Naive thymus-derived CD4-positive, alpha-beta T cell (primary cell): ENCODE measurements around the gene ANKRD44. TPM values are rescaled to one million over a fixed set of nuclear protein-coding genes. Genes with fewer than 3 reads are reported as not detected.
A peak's percentile ranks its signal among the peaks of the same experiment; 100 is the strongest.

Experiments used
- ATAC-seq: fragments of 150-1000 bp; cut with Tn5 transposase; 2 replicates; pipeline ENCODE4 v1.10.0; 2021; ENCODE audit warnings: mild to moderate bottlenecking, moderate library complexity
- CTCF ChIA-PET: fragments of 350-600 bp; sonication (Branson Sonifier 250); formaldehyde crosslinking; loops from one replicate; lab custom pipeline; 2021; ENCODE audit warnings: antibody characterized with exemption; lab: Charles Lee
- POLR2A ChIA-PET: fragments of 350-600 bp; sonication (Branson Sonifier 250); formaldehyde crosslinking; loops from one replicate; lab custom pipeline; 2021; ENCODE audit warnings: antibody characterized with exemption, inconsistent platforms; lab: Charles Lee
- DNase-seq, 9 donors: peaks; one replicate each; pipeline versions ENCODE4 v3.0.0 to v3.0.0-alpha.2; 2020 to 2022; ENCODE audit warnings: mixed read lengths in 1 of 9
- H3K27ac ChIP-seq: one replicate; pipeline ENCODE4 v1.7.0; 2013; ENCODE audit warnings: mild to moderate bottlenecking, low read depth, low read length, moderate library complexity
- H3K27me3 ChIP-seq, 2 donors: one replicate each; pipeline ENCODE4 v1.7.0; 2013; ENCODE audit warnings: low read length in 2 of 2, mild to moderate bottlenecking in 2 of 2, moderate library complexity in 2 of 2; ENCODE audit not compliant: control insufficient read depth in 2 of 2, insufficient read depth in 2 of 2
- H3K36me3 ChIP-seq, 3 experiments: 1 replicate in 2 of 3; 2 replicates in 1 of 3; pipeline ENCODE4 v1.7.0; 2013; ENCODE audit warnings: low read length in 3 of 3, mild to moderate bottlenecking in 3 of 3, moderate library complexity in 1 of 3; ENCODE audit not compliant: insufficient read depth in 3 of 3, control insufficient read depth in 2 of 3
- H3K4me1 ChIP-seq, 2 donors: one replicate each; pipeline ENCODE4 v1.7.0; 2013; ENCODE audit warnings: low read length in 2 of 2, mild to moderate bottlenecking in 2 of 2, moderate library complexity in 1 of 2; ENCODE audit not compliant: control insufficient read depth in 2 of 2, insufficient read depth in 2 of 2
- H3K4me3 ChIP-seq: 2 replicates; pipeline ENCODE4 v1.7.0; 2013; ENCODE audit warnings: mild to moderate bottlenecking, low read length
- H3K9me3 ChIP-seq, 3 experiments: 1 replicate in 2 of 3; 2 replicates in 1 of 3; pipeline ENCODE4 v1.7.0; 2013; ENCODE audit warnings: low read length in 3 of 3; ENCODE audit not compliant: control insufficient read depth in 2 of 3
- H3K27ac Mint-ChIP-seq, 9 donors: one replicate each; pipeline ENCODE4 v1.8.0; 2020 to 2022; ENCODE audit warnings: mixed read lengths in 9 of 9, mild to moderate bottlenecking in 8 of 9, moderate library complexity in 5 of 9, inconsistent platforms in 2 of 9
- H3K27me3 Mint-ChIP-seq, 5 donors: one replicate each; pipeline ENCODE4 v1.8.0; 2021 to 2022; ENCODE audit warnings: mixed read lengths in 5 of 5, mild to moderate bottlenecking in 1 of 5
- H3K36me3 Mint-ChIP-seq, 5 donors: one replicate each; pipeline ENCODE4 v1.8.0; 2020 to 2022; ENCODE audit warnings: mixed read lengths in 5 of 5, mild to moderate bottlenecking in 3 of 5, inconsistent platforms in 1 of 5
- H3K4me1 Mint-ChIP-seq, 7 donors: one replicate each; pipeline ENCODE4 v1.8.0; 2020 to 2022; ENCODE audit warnings: mixed read lengths in 7 of 7, mild to moderate bottlenecking in 3 of 7, inconsistent platforms in 1 of 7
- H3K4me3 Mint-ChIP-seq, 10 donors: one replicate each; pipeline ENCODE4 v1.8.0; 2020 to 2022; ENCODE audit warnings: mild to moderate bottlenecking in 10 of 10, mixed read lengths in 10 of 10, moderate library complexity in 6 of 10, inconsistent platforms in 2 of 10
- H3K9me3 Mint-ChIP-seq, 11 donors: one replicate each; pipeline ENCODE4 v1.8.0; 2020 to 2022; ENCODE audit warnings: mixed read lengths in 11 of 11, mild to moderate bottlenecking in 4 of 11, inconsistent platforms in 1 of 11, moderate library complexity in 1 of 11
- intact Hi-C, 2 donors: fragments of 100-400 bp; cut with micrococcal nuclease; formaldehyde crosslinking; loops; one replicate each; pipeline ENCODE4 v1.15.1; 2023
- polyA plus RNA-seq, 2 donors: library from polyadenylated mRNA; unstranded; fragments of 300-500 nt; fragmentation: Illumina TruSeq; gene quantifications; one replicate each; pipeline ENCODE4 v1.2.3, GENCODE V29; 2021
- total RNA-seq, 6 experiments: library from RNA in 5 of 6; stranded (reverse) in 5 of 6; gene quantifications; 1 replicate in 5 of 6; 2 replicates in 1 of 6; pipeline ENCODE4 v1.2.3 and lab custom pipeline; 2021 to 2026

ANKRD44 gene
- total and polyA plus RNA-seq, 7 experiments from 2014 or later = 88.6 to 296 (median 235) TPM

- peak overlapping the region in 3 of 10 donors; percentile 8 to 71 (median 26) for H3K4me3 Mint-ChIP-seq
These were observed 59.4 kb downstream of the ANKRD44 start for GRCh38 chr2:197251163-197251562.

GRCh38 chr2:197250084-197250397 is 60.5 kb downstream of the ANKRD44 start:
- H3K4me3 Mint-ChIP-seq = peak overlapping the region; percentile 16 to 73 (median 56)
- ChIA-PET CTCF (interaction anchor here (0.7 to 1.6 kb wide), 2 partner anchors 10 to 61 kb away, joined by 3 to 5 read pairs; no protein-coding TSS in a partner anchor), POLR2A (interaction anchor here (1.2 to 3.6 kb wide), 8 partner anchors 9 to 59 kb away, joined by 3 to 19 read pairs (median 8); no protein-coding TSS in a partner anchor)
- no peak for DNase-seq
- intact Hi-C loops = no loop called here
- H3K9me3 ChIP-seq = no peaks in the 10 kb centered on the region
- no peak for ATAC-seq
- peaks cover 62 to 80% of the 10 kb centered on the region in 2 donors for H3K4me1 ChIP-seq
- no peaks in the 10 kb centered on the region for H3K27me3 ChIP-seq
- H3K27ac ChIP-seq = peak overlapping the region; percentile 49
- H3K27ac Mint-ChIP-seq = peak overlapping the region; percentile 48 to 94 (median 83)
- H3K36me3 ChIP-seq = no peaks in the 10 kb centered on the region
- H3K4me1 Mint-ChIP-seq = peaks cover 53 to 99% (median 89%) of the 10 kb centered on the region in 7 donors
- no peaks in the 10 kb centered on the region for H3K27me3 Mint-ChIP-seq
- H3K36me3 Mint-ChIP-seq = peaks cover 7 to 34% (median 19%) of the 10 kb centered on the region in 5 donors
- H3K4me3 ChIP-seq = no peak overlapping the region
- peaks cover 0 to 4% (median 0%) of the 10 kb centered on the region in 11 donors for H3K9me3 Mint-ChIP-seq

More at GRCh38 chr2:197251163-197251562, 59.4 kb downstream of the ANKRD44 start:
- DNase-seq (no peak), ATAC-seq (no peak)
- peaks cover 67 to 83% of the 10 kb centered on the region in 2 donors for H3K4me1 ChIP-seq
- H3K36me3 ChIP-seq = no peaks in the 10 kb centered on the region
- Mint-ChIP-seq H3K27me3 (no peaks in the 10 kb centered on the region), H3K9me3 (peaks cover 0 to 4% (median 0%) of the 10 kb centered on the region in 11 donors), H3K4me1 (peaks cover 56 to 99% (median 91%) of the 10 kb centered on the region in 7 donors), H3K36me3 (peaks cover 7 to 29% (median 17%) of the 10 kb centered on the region in 5 donors), H3K27ac (peak overlapping the region in 7 of 9 donors; percentile 79 to 94 (median 82))
- intact Hi-C loops = no loop called here
- ChIA-PET CTCF (interaction anchor here (0.6 to 1.6 kb wide), 4 partner anchors 11 to 64 kb away, joined by 3 to 6 read pairs (median 4); no protein-coding TSS in a partner anchor), POLR2A (interaction anchor here (1.0 to 3.6 kb wide), 11 partner anchors 10 to 68 kb away, joined by 3 to 19 read pairs (median 5); no protein-coding TSS in a partner anchor)
- H3K4me3 ChIP-seq = no peak overlapping the region
- no peaks in the 10 kb centered on the region for H3K27me3 ChIP-seq
- no peaks in the 10 kb centered on the region for H3K9me3 ChIP-seq
- H3K27ac ChIP-seq = no peak overlapping the region

- no peak for DNase-seq
- no peak for ATAC-seq
- Histone ChIP-seq H3K36me3 (no peaks in the 10 kb centered on the region), H3K4me3 (peak overlapping the region; percentile 17), H3K27me3 (no peaks in the 10 kb centered on the region), H3K9me3 (no peaks in the 10 kb centered on the region), H3K27ac (peak overlapping the region; percentile 49), H3K4me1 (peaks cover 57 to 75% of the 10 kb centered on the region in 2 donors)
- Mint-ChIP-seq H3K9me3 (peaks cover 0 to 4% (median 0%) of the 10 kb centered on the region in 11 donors), H3K4me3 (peak overlapping the region; percentile 16 to 73 (median 62)), H3K36me3 (peaks cover 7 to 36% (median 19%) of the 10 kb centered on the region in 5 donors), H3K4me1 (peaks cover 48 to 99% (median 89%) of the 10 kb centered on the region in 7 donors), H3K27ac (peak overlapping the region; percentile 48 to 94 (median 83)), H3K27me3 (no peaks in the 10 kb centered on the region)
- intact Hi-C loops = no loop called here
- POLR2A ChIA-PET = interaction anchor here (0.6 to 3.6 kb wide), 14 partner anchors 9 to 180 kb away, joined by 3 to 19 read pairs (median 4); no protein-coding TSS in a partner anchor
- CTCF ChIA-PET = interaction anchor here (0.7 to 1.6 kb wide), 4 partner anchors 9 to 62 kb away, joined by 3 to 5 read pairs (median 4); no protein-coding TSS in a partner anchor
These were observed 61.0 kb downstream of the ANKRD44 start for GRCh38 chr2:197249381-197250083.

- peak overlapping the region; percentile 43 to 94 (median 82) for H3K27ac Mint-ChIP-seq
- peak overlapping the region; percentile 17 for H3K4me3 ChIP-seq
- H3K9me3 Mint-ChIP-seq = peaks cover 0 to 4% (median 0%) of the 10 kb centered on the region in 11 donors
- DNase-seq (peak in 5 of 9 donors; percentile 36 to 50 (median 43)), ATAC-seq (peak; percentile 73)
- H3K36me3 ChIP-seq = no peaks in the 10 kb centered on the region
- peaks cover 48 to 99% (median 89%) of the 10 kb centered on the region in 7 donors for H3K4me1 Mint-ChIP-seq
- ChIA-PET POLR2A (interaction anchor here (0.6 to 3.6 kb wide), 14 partner anchors 8 to 179 kb away, joined by 3 to 19 read pairs (median 4); no protein-coding TSS in a partner anchor), CTCF (interaction anchor here (1.0 to 1.2 kb wide), 2 partner anchors 27 to 39 kb away, joined by 4 to 5 read pairs; no protein-coding TSS in a partner anchor)
- H3K9me3 ChIP-seq = no peaks in the 10 kb centered on the region
- no peaks in the 10 kb centered on the region for H3K27me3 Mint-ChIP-seq
- intact Hi-C loops = loop anchor here in 1 of 2 donors (1.0 kb wide), 1 partner anchor 8 kb away; no protein-coding TSS in a partner anchor
- H3K4me3 Mint-ChIP-seq = peak overlapping the region; percentile 35 to 78 (median 66)
- H3K36me3 Mint-ChIP-seq = peaks cover 7 to 44% (median 20%) of the 10 kb centered on the region in 5 donors
- H3K4me1 ChIP-seq = peaks cover 56 to 77% of the 10 kb centered on the region in 2 donors
- H3K27me3 ChIP-seq = no peaks in the 10 kb centered on the region
- H3K27ac ChIP-seq = peak overlapping the region; percentile 49
These were observed 62.0 kb downstream of the ANKRD44 start for GRCh38 chr2:197248623-197249022.

GRCh38 chr2:197248001-197248401 is 62.6 kb downstream of the ANKRD44 start:
- Histone ChIP-seq H3K9me3 (no peaks in the 10 kb centered on the region), H3K4me1 (peaks cover 61 to 79% of the 10 kb centered on the region in 2 donors), H3K36me3 (no peaks in the 10 kb centered on the region), H3K27me3 (no peaks in the 10 kb centered on the region), H3K27ac (peak overlapping the region; percentile 63), H3K4me3 (no peak overlapping the region)
- POLR2A ChIA-PET = interaction anchor here (0.9 to 3.6 kb wide), 9 partner anchors 7 to 61 kb away, joined by 3 to 19 read pairs (median 4); no protein-coding TSS in a partner anchor
- H3K9me3 Mint-ChIP-seq = peaks cover 0 to 4% (median 0%) of the 10 kb centered on the region in 11 donors
- intact Hi-C loops = loop anchor here in 1 of 2 donors (1.0 kb wide), 1 partner anchor 8 kb away; no protein-coding TSS in a partner anchor
- no peaks in the 10 kb centered on the region for H3K27me3 Mint-ChIP-seq
- no peak for DNase-seq
- peaks cover 48 to 99% (median 89%) of the 10 kb centered on the region in 7 donors for H3K4me1 Mint-ChIP-seq
- H3K36me3 Mint-ChIP-seq = peaks cover 7 to 46% (median 23%) of the 10 kb centered on the region in 5 donors
- ATAC-seq = no peak
- H3K27ac Mint-ChIP-seq = peak overlapping the region; percentile 24 to 95 (median 82)
- peak overlapping the region; percentile 4 to 71 (median 48) for H3K4me3 Mint-ChIP-seq
- CTCF ChIA-PET = no interaction called here

- no peak for ATAC-seq
- H3K4me3 Mint-ChIP-seq = peak overlapping the region; percentile 14 to 83 (median 42)
These were observed 63.5 kb downstream of the ANKRD44 start for GRCh38 chr2:197247083-197247482.

More at GRCh38 chr2:197247083-197247482, 63.5 kb downstream of the ANKRD44 start:
- CTCF ChIA-PET = interaction anchor here (1.1 kb wide), 1 partner anchor 41 kb away, joined by 3 read pairs; no protein-coding TSS in a partner anchor
- H3K27ac Mint-ChIP-seq = peak overlapping the region; percentile 71 to 95 (median 84)
- H3K36me3 Mint-ChIP-seq = peaks cover 7 to 50% (median 23%) of the 10 kb centered on the region in 5 donors
- peaks cover 47 to 100% (median 92%) of the 10 kb centered on the region in 7 donors for H3K4me1 Mint-ChIP-seq
- peak overlapping the region; percentile 63 for H3K27ac ChIP-seq
- no peaks in the 10 kb centered on the region for H3K9me3 ChIP-seq
- peaks cover 0 to 4% (median 0%) of the 10 kb centered on the region in 11 donors for H3K9me3 Mint-ChIP-seq
- intact Hi-C loops = loop anchor here in 1 of 2 donors (1.0 kb wide), 1 partner anchor 8 kb away; no protein-coding TSS in a partner anchor
- H3K4me3 ChIP-seq = no peak overlapping the region
- POLR2A ChIA-PET = interaction anchor here (2.8 kb wide), 1 partner anchor 49 kb away, joined by 12 read pairs; no protein-coding TSS in a partner anchor
- DNase-seq = no peak
- no peaks in the 10 kb centered on the region for H3K27me3 Mint-ChIP-seq
- peaks cover 69 to 83% of the 10 kb centered on the region in 2 donors for H3K4me1 ChIP-seq
- H3K27me3 ChIP-seq = no peaks in the 10 kb centered on the region
- no peaks in the 10 kb centered on the region for H3K36me3 ChIP-seq
